Skeletal muscle satellite cell (primary cell): Measurements from ENCODE around the gene RPGRIP1. TPM values are rescaled to one million over a fixed set of nuclear protein-coding genes. Genes with fewer than 3 reads are reported as not detected.

Experiments
- H3K27me3 ChIP-seq: 2 replicates; pipeline ENCODE4 v1.7.0; 2013; ENCODE audit warnings: low read length; ENCODE audit not compliant: control insufficient read depth, insufficient read depth
- H3K36me3 ChIP-seq: 2 replicates; pipeline ENCODE4 v1.7.0; 2013; ENCODE audit warnings: mild to moderate bottlenecking, control low read depth, low read length; ENCODE audit not compliant: insufficient read depth
- H3K4me1 ChIP-seq: 2 replicates; pipeline ENCODE4 v1.7.0; 2013; ENCODE audit warnings: low read length; ENCODE audit not compliant: control insufficient read depth, insufficient read depth
- H3K4me2 ChIP-seq: 2 replicates; pipeline ENCODE4 v1.7.0; 2013; ENCODE audit warnings: mild to moderate bottlenecking, low read length
- H3K4me3 ChIP-seq: 2 replicates; pipeline ENCODE4 v1.7.0; 2013; ENCODE audit warnings: low read length
- H3K9ac ChIP-seq: 2 replicates; pipeline ENCODE4 v1.7.0; 2013; ENCODE audit warnings: mild to moderate bottlenecking, low read depth, low read length, moderate library complexity
- H3K9me3 ChIP-seq: replicated peaks from 2 replicates; pipeline ENCODE4 v1.7.0; 2013; ENCODE audit warnings: mild to moderate bottlenecking, control low read depth, low read length
- total RNA-seq: library from RNA; depleted of rRNA; stranded (reverse); fragments of >200 nt; gene quantifications from 2 replicates; pipeline ENCODE4 v1.2.3, GENCODE V29; 2012; rRNA removed

Gene RPGRIP1
- not detected in 2 replicates for total RNA-seq

GRCh38 chr14:21279783-21280182 lies at the start of gene RPGRIP1:
RPGRIP1 (plus strand) TSS chr14:21280083; CDS start chr14:21287977, 7,894 bp downstream.
- Histone ChIP-seq H3K4me2 (no peak within 1 kb of the TSS), H3K27me3 (peaks cover 3% of the 10 kb centered on the region), H3K9me3 (no peaks in the 10 kb centered on the region), H3K9ac (no peak within 1 kb of the TSS), H3K36me3 (no peaks in the 10 kb centered on the region), H3K4me1 (no peaks in the 10 kb centered on the region), H3K4me3 (no peak within 1 kb of the TSS)

DNA sequence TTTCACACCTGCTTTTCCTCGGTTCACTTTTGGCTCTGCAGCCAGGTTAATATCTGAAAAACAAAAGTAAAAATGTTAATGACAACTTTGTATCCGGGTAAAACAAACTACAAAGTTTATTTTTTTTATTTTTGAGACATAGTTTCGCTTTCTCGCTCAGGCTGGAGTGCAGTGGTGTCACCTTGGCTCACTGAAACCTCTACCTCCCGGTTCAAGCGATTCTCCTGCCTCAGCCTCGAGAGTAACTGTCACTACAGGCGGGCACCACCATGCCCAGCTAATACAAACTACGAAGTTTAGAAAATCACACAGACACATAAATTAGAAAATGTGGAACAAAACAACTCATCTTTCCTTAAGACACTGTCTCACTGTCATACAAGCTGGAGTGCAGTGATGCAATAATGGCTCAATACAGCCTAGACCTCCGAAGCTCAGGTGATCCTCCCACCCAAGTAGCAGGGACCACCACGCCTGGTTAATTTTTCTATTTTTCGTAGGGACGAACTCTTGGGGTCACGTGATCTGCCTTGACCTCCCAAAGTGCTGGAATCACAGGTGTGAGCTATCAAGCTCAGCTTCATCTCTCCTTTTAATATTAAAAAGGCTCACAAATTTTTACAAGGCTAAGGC lies 48.7 kb upstream of the RPGRIP1 start:
- Histone ChIP-seq H3K4me3 (no peak overlapping the region), H3K36me3 (peaks cover 86% of the 10 kb centered on the region), H3K9me3 (no peaks in the 10 kb centered on the region), H3K4me1 (peaks cover 4% of the 10 kb centered on the region), H3K9ac (no peak overlapping the region), H3K27me3 (no peaks in the 10 kb centered on the region), H3K4me2 (no peak overlapping the region)

GRCh38 chr14:21233457-21234076 lies 46.3 kb upstream of the RPGRIP1 start:
- H3K27me3 ChIP-seq = no peaks in the 10 kb centered on the region
- no peak overlapping the region for H3K4me3 ChIP-seq
- H3K36me3 ChIP-seq = peaks cover 91% of the 10 kb centered on the region
- peaks cover 4% of the 10 kb centered on the region for H3K4me1 ChIP-seq
- no peaks in the 10 kb centered on the region for H3K9me3 ChIP-seq
- H3K4me2 ChIP-seq = no peak overlapping the region
- no peak overlapping the region for H3K9ac ChIP-seq

DNA sequence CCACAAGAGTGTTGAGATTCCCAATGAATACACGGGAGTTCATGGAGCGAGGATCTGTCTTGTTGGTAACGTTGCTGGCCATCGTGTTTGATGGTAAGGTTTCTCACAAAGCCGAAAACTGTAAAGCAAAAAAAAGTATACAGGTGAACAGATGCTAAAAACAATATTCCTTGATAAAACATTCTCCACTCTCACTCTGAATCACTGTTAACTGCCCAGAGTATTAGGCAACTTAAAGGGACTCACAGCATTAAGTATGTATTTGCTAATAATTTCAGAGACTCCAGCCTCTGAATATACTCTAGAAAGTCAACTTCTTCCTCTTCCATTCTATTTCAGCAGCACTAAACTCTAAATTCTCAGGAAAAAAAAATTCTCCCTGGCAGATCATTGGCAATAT lies 45.8 kb upstream of the RPGRIP1 start:
- peak overlapping the region; percentile 7 for H3K9ac ChIP-seq
- peaks cover 92% of the 10 kb centered on the region for H3K36me3 ChIP-seq
- H3K4me1 ChIP-seq = peaks cover 4% of the 10 kb centered on the region
- H3K9me3 ChIP-seq = no peaks in the 10 kb centered on the region
- no peaks in the 10 kb centered on the region for H3K27me3 ChIP-seq
- no peak overlapping the region for H3K4me3 ChIP-seq
- H3K4me2 ChIP-seq = no peak overlapping the region

GRCh38 chr14:21236948-21237797 lies 42.7 kb upstream of the RPGRIP1 start:
- Histone ChIP-seq H3K9ac (no peak overlapping the region), H3K9me3 (no peaks in the 10 kb centered on the region), H3K36me3 (peaks cover 69% of the 10 kb centered on the region), H3K27me3 (no peaks in the 10 kb centered on the region), H3K4me2 (no peak overlapping the region), H3K4me1 (peaks cover 4% of the 10 kb centered on the region), H3K4me3 (no peak overlapping the region)

DNA sequence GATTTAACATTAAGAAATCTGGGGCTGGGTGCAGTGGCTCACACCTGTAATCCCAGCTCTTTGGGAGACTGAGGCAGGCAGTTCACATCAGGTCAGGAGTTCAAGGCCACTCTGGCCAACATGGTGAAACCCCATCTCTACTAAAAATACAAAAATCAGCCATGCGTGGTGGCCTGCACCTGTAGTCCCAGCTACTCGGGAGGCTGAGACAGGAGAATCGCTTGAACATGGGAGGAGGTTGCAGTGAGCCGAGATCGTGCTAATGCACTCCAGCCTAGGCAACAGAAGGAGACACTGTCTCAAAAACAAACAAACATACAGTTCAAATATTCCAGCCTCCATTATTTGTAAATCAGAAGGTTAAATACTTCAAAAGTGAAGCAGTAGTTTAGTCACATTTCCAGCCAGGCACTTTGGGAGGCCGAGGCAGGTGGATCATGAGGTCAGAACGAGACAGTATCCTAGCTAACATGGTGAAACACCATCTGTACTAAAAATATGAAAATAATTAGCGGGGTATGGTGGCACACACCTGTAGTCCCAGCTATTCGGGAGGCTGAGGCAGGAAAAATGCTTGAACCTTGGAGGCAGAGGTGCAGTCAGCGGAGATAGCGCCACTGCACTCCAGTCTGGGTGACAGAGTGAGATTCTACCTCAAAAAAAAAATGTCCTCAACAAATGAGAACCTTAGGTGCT lies 40.9 kb upstream of the RPGRIP1 start:
- Histone ChIP-seq H3K4me2 (no peak overlapping the region), H3K9me3 (no peaks in the 10 kb centered on the region), H3K27me3 (no peaks in the 10 kb centered on the region), H3K4me1 (peaks cover 4% of the 10 kb centered on the region), H3K9ac (no peak overlapping the region), H3K36me3 (peaks cover 65% of the 10 kb centered on the region), H3K4me3 (no peak overlapping the region)

GRCh38 chr14:21240417-21240816 lies 39.5 kb upstream of the RPGRIP1 start:
- H3K4me1 ChIP-seq = no peaks in the 10 kb centered on the region
- H3K4me2 ChIP-seq = no peak overlapping the region
- no peak overlapping the region for H3K4me3 ChIP-seq
- no peak overlapping the region for H3K9ac ChIP-seq
- H3K9me3 ChIP-seq = no peaks in the 10 kb centered on the region
- H3K36me3 ChIP-seq = peaks cover 67% of the 10 kb centered on the region
- no peaks in the 10 kb centered on the region for H3K27me3 ChIP-seq

DNA sequence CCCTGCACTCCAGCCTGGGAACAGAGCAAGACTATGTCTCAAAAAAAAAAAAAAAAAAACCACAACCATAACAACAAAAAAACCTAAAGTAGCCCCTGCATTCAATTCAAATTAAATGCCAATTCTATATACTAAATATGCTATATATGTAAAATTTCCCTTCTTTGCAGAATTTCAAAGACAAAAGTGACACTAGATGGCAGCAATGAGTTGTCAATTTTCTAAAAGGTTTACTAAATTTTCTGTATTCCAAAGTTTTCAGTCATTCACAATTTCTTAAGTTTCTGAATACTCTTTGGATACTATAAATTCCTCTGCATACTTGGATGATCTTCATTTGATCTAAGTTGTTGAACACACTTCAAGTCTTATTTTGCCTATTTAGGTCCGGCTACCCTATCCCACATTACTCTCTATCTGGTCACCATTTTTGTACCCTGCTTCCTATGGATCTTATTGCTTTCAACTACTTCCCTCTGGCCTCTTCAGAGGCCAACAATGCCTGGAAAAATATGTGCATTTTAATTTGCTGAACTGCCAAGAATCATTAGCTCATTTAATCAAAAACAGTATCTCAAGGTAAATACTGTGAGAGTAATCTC lies 38.6 kb upstream of the RPGRIP1 start:
- no peaks in the 10 kb centered on the region for H3K4me1 ChIP-seq
- H3K36me3 ChIP-seq = peaks cover 65% of the 10 kb centered on the region
- no peaks in the 10 kb centered on the region for H3K9me3 ChIP-seq
- no peak overlapping the region for H3K4me3 ChIP-seq
- no peak overlapping the region for H3K4me2 ChIP-seq
- no peaks in the 10 kb centered on the region for H3K27me3 ChIP-seq
- H3K9ac ChIP-seq = no peak overlapping the region

DNA sequence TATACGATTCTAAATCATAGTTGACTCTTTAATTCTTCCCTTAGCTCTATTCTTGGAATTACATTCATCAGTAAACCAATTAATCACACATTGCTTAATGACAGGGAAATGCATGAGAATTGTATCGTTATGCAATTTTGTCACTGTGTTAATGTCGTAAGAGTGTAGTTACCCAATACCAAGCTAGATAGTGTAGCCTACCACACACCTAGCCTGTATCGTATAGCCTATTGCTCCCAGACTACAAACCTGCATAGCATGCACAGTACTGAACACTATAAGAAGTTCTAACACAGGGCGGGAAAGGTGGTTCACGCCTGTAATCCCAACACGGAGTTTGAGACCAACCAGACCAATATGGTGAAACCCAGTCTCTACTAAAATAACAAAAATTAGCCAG lies 35.3 kb upstream of the RPGRIP1 start:
- Histone ChIP-seq H3K4me1 (no peaks in the 10 kb centered on the region), H3K9me3 (no peaks in the 10 kb centered on the region), H3K27me3 (no peaks in the 10 kb centered on the region), H3K4me3 (no peak overlapping the region), H3K9ac (no peak overlapping the region), H3K36me3 (peaks cover 61% of the 10 kb centered on the region), H3K4me2 (no peak overlapping the region)

DNA sequence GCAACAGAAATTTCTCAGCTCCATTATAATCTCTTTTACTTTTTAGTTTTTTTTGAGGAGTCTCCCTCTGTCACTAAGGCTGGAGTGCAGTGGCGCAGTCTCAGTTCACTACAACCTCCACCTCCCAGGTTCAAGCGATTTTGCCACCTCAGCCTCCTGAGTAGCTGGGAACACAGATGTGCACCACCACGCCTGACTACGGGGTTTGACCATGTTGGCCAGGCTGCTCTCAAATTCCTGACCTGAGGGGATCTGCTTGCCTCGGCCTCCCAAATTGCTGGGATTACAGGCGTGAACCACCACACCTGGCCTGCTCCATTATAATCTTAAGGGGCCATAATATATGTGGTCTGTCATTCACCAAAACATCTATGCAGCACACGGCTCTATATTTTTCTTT lies 34.1 kb upstream of the RPGRIP1 start:
- Histone ChIP-seq H3K4me1 (no peaks in the 10 kb centered on the region), H3K36me3 (peaks cover 69% of the 10 kb centered on the region)

GRCh38 chr14:21248338-21248737 lies 31.5 kb upstream of the RPGRIP1 start:
- Histone ChIP-seq H3K4me2 (no peak overlapping the region), H3K36me3 (peaks cover 74% of the 10 kb centered on the region), H3K4me1 (no peaks in the 10 kb centered on the region), H3K27me3 (no peaks in the 10 kb centered on the region), H3K9ac (no peak overlapping the region), H3K4me3 (no peak overlapping the region), H3K9me3 (no peaks in the 10 kb centered on the region)

More for the DNA sequence above, 34.1 kb upstream of the RPGRIP1 start:
- H3K27me3 ChIP-seq = no peaks in the 10 kb centered on the region
- no peak overlapping the region for H3K9ac ChIP-seq
- no peaks in the 10 kb centered on the region for H3K9me3 ChIP-seq
- no peak overlapping the region for H3K4me2 ChIP-seq
- no peak overlapping the region for H3K4me3 ChIP-seq
